AG04450 (cell line): Measurements from ENCODE around the gene SET. TPM values are rescaled to one million over a fixed set of nuclear protein-coding genes. Genes with fewer than 3 reads are reported as not detected.

Source experiments
- CTCF ChIA-PET: fragments of 300-600, 350-600 bp; formaldehyde crosslinking; extraction: SDS; loops from one replicate; lab custom pipeline; 2022; ENCODE audit warnings: antibody characterized with exemption, inconsistent platforms; lab: Charles Lee
- POLR2A ChIA-PET: fragments of 350-600 bp; formaldehyde crosslinking; extraction: SDS; loops from one replicate; lab custom pipeline; 2021; ENCODE audit warnings: antibody characterized with exemption, inconsistent platforms; lab: Yijun Ruan, JAX
- DNase-seq: peaks from one replicate; pipeline ENCODE4 v3.0.0-alpha.2; 2011; ENCODE audit warnings: low read depth, low spot score
- H3K27ac ChIP-seq: one replicate; pipeline ENCODE4 v1.5.1; 2012; ENCODE audit warnings: low read depth, low read length, control low read depth
- H3K27me3 ChIP-seq: one replicate; pipeline ENCODE4 v1.6.0; 2012; ENCODE audit warnings: low read length; ENCODE audit not compliant: control insufficient read depth, insufficient read depth
- H3K4me3 ChIP-seq: 2 replicates; pipeline ENCODE4 v1.5.1; 2011; ENCODE audit warnings: mild to moderate bottlenecking, low read depth, low read length, control low read depth
- H3K9me3 ChIP-seq: 2 replicates; pipeline ENCODE4 v1.5.1; 2012; ENCODE audit warnings: low read length; ENCODE audit not compliant: control insufficient read depth, insufficient read depth
- CTCF ChIP-seq: IDR thresholded peaks from 2 replicates; pipeline ENCODE4 v1.5.1; 2011; ENCODE audit warnings: low read depth, low read length, control low read depth, inconsistent platforms
- polyA plus RNA-seq: library from polyadenylated mRNA; depleted of rRNA; stranded (reverse); fragments of >200 nt; gene quantifications from 2 replicates; pipeline ENCODE4 v1.2.3, GENCODE V29; 2011

SET gene
- polyA plus RNA-seq, 1 experiment: 259 TPM

GRCh38 chr9:128714586-128715435 is 25.8 kb downstream of the SET start:
- H3K27me3 ChIP-seq: no peaks in the 10 kb centered on the region
- no peak for TF ChIP-seq CTCF
- ChIA-PET POLR2A (interaction anchor here (0.6 to 0.9 kb wide), 2 partner anchors 17 to 21 kb away, joined by 3 to 9 read pairs; no protein-coding TSS in a partner anchor), CTCF (interaction anchor here (0.8 to 1.4 kb wide), 2 partner anchors 13 to 18 kb away, joined by 3 to 5 read pairs; partner anchors contain the start of gene PKN3)
- no peak for DNase-seq
- no peaks in the 10 kb centered on the region for H3K9me3 ChIP-seq
- no peak overlapping the region for H3K27ac ChIP-seq
- H3K4me3 ChIP-seq: no peak overlapping the region

- Histone ChIP-seq H3K9me3 (no peaks in the 10 kb centered on the region), H3K27ac (no peak overlapping the region), H3K4me3 (no peak overlapping the region), H3K27me3 (no peaks in the 10 kb centered on the region)
- CTCF ChIA-PET: interaction anchor here (1.4 kb wide), 1 partner anchor 18 kb away, joined by 5 read pairs; no protein-coding TSS in a partner anchor
- no peak for DNase-seq
- no peak for TF ChIP-seq CTCF
- POLR2A ChIA-PET: interaction anchor here (0.6 to 0.9 kb wide), 2 partner anchors 18 to 22 kb away, joined by 3 to 9 read pairs; no protein-coding TSS in a partner anchor
Observed at GRCh38 chr9:128715436-128715750, 26.4 kb downstream of the SET start.

GRCh38 chr9:128716581-128717254 is 27.7 kb downstream of the SET start:
- Histone ChIP-seq H3K4me3 (no peak overlapping the region), H3K9me3 (no peaks in the 10 kb centered on the region; the same call in 1 of the 2 replicates), H3K27me3 (no peaks in the 10 kb centered on the region), H3K27ac (no peak overlapping the region)
- POLR2A ChIA-PET: interaction anchor here (0.6 kb wide), 2 partner anchors 43 to 288 kb away, joined by 3 to 4 read pairs; no protein-coding TSS in a partner anchor
- CTCF ChIA-PET: no interaction called here
- TF ChIP-seq CTCF: no peak
- DNase-seq: no peak

GRCh38 chr9:128718047-128718446 is 29.0 kb downstream of the SET start:
- ChIA-PET POLR2A (interaction anchor here (0.7 kb wide), 1 partner anchor 208 kb away, joined by 4 read pairs; no protein-coding TSS in a partner anchor), CTCF (interaction anchor here (0.6 to 1.0 kb wide), 3 partner anchors 15 to 247 kb away, joined by 3 to 6 read pairs (median 4); partner anchors contain the start of gene PKN3)
- H3K27ac ChIP-seq: no peak overlapping the region
- no peak for DNase-seq
- TF ChIP-seq CTCF: no peak
- H3K27me3 ChIP-seq: no peaks in the 10 kb centered on the region
- no peak overlapping the region for H3K4me3 ChIP-seq
- no peaks in the 10 kb centered on the region; the same call in 1 of the 2 replicates for H3K9me3 ChIP-seq
